ENCODE data around the gene DGKK.

The DGKK gene

GRCh38 chrX:50484662-50485061, 14.0 kb upstream of the DGKK start (continued):
- TF ChIP-seq ZFP3 (CRISPR knock-in tag; IDR thresholded peaks at IDR 0.05): no peak
- TF ChIP-seq CSDC2 (CRISPR knock-in tag; IDR thresholded peaks at IDR 0.05): no peak
- no peak for TF ChIP-seq RARB (CRISPR knock-in tag; IDR thresholded peaks at IDR 0.05)

DNA sequence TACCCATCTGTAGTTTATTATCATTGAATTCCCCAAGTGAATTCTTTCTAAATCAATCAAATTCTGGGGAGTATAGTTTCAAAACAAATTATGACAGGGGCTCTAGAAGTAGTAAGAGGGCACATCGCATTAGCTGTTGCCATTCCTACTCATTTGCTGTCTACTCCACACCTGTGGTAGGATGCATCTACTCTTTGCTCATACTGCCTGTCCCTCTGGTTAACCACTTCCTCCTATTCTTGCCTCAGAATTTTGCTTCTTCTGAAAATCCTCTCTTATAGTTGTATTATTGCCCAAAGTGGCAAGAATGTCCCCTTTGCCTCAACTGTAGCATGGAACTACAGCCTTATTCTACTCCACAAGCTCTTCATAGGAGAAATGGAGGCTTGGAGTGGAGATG, 12.7 kb upstream of the DGKK start:
- no peak for ATAC-seq
- TF ChIP-seq CREB5 (CRISPR knock-in tag; IDR thresholded peaks at IDR 0.05; ENCODE audit: low read depth): no peak
- TF ChIP-seq OSR1 (CRISPR knock-in tag; IDR thresholded peaks at IDR 0.05): no peak
- TF ChIP-seq RARB (CRISPR knock-in tag; IDR thresholded peaks at IDR 0.05): no peak
- no peak for TF ChIP-seq POU6F1 (CRISPR knock-in tag; IDR thresholded peaks at IDR 0.05; ENCODE audit: borderline replicate concordance, low read depth)
- no peak for TF ChIP-seq PATZ1 (CRISPR knock-in tag; IDR thresholded peaks at IDR 0.05; ENCODE audit: borderline replicate concordance)
- no peak for TF ChIP-seq ISL1 (CRISPR knock-in tag; IDR thresholded peaks at IDR 0.05)

- TF ChIP-seq PATZ1 (CRISPR knock-in tag; IDR thresholded peaks at IDR 0.05; ENCODE audit: borderline replicate concordance) (no peak), CSRNP3 (CRISPR knock-in tag; IDR thresholded peaks at IDR 0.05) (no peak), TCF4 (CRISPR knock-in tag; IDR thresholded peaks at IDR 0.05; ENCODE audit: borderline replicate concordance) (no peak), TOX (CRISPR knock-in tag; IDR thresholded peaks at IDR 0.05; ENCODE audit: borderline replicate concordance) (no peak), ZNF565 (CRISPR knock-in tag; conservative IDR thresholded peaks at IDR 0.05; ENCODE audit: low read depth) (no peak), ZNF8 (CRISPR knock-in tag; IDR thresholded peaks at IDR 0.05) (no peak), ESRRG (CRISPR knock-in tag; IDR thresholded peaks at IDR 0.05) (no peak), PPARA (CRISPR knock-in tag; IDR thresholded peaks at IDR 0.05; ENCODE audit: borderline replicate concordance) (no peak), GLIS3 (CRISPR knock-in tag; IDR thresholded peaks at IDR 0.05) (no peak), BACH2 (CRISPR knock-in tag; IDR thresholded peaks at IDR 0.05; ENCODE audit: borderline replicate concordance) (no peak), ZFP30 (CRISPR knock-in tag; IDR thresholded peaks at IDR 0.05) (no peak), POU6F1 (CRISPR knock-in tag; IDR thresholded peaks at IDR 0.05; ENCODE audit: borderline replicate concordance, low read depth) (no peak), CREB5 (CRISPR knock-in tag; IDR thresholded peaks at IDR 0.05; ENCODE audit: low read depth) (no peak), RARB (CRISPR knock-in tag; IDR thresholded peaks at IDR 0.05) (no peak), ZC3H10 (CRISPR knock-in tag; IDR thresholded peaks at IDR 0.05) (no peak), OSR1 (CRISPR knock-in tag; IDR thresholded peaks at IDR 0.05) (no peak), ZNF70 (CRISPR knock-in tag; IDR thresholded peaks at IDR 0.05) (no peak)
- ATAC-seq: no peak
Measured at GRCh38 chrX:50475208-50475607, 4.6 kb upstream of the DGKK start.

Data from SK-N-SH treated with all-trans-retinoic acid at 6 μM for 48 hours (cell line).